NOMO-1 treated with DMSO at 0.1 percent for 48 hours (cell line): ENCODE measurements around the gene RIMKLB.
"Not testable (repeated sequence)": the region's sequence is repeated elsewhere in the genome, so short reads cannot be mapped to it uniquely, and the experiment has no call there.

Experiments
- DNase-seq: peaks from one replicate; lab custom pipeline; 2025; ENCODE audit not compliant: unreplicated experiment; lab: John Stamatoyannopoulos, UW

The RIMKLB gene

GRCh38 chr12:8816448-8817050 lies 118.8 kb downstream of the RIMKLB start:
- peak; percentile 39 for DNase-seq

- DNase-seq = no peak
These were observed 120.1 kb downstream of the RIMKLB start for GRCh38 chr12:8817856-8818255.

GRCh38 chr12:8818526-8818925 lies 120.7 kb downstream of the RIMKLB start:
- no peak for DNase-seq

GRCh38 chr12:8819666-8819980 lies 121.8 kb downstream of the RIMKLB start:
- no peak for DNase-seq

- DNase-seq = not testable (repeated sequence)
These were observed 123.1 kb downstream of the RIMKLB start for GRCh38 chr12:8820676-8821407.

GRCh38 chr12:8821591-8821990 lies 123.8 kb downstream of the RIMKLB start:
- DNase-seq = no peak

GRCh38 chr12:8822298-8822697 lies 124.5 kb downstream of the RIMKLB start, which contains the start of gene A2ML1:
A2ML1 (plus strand) TSS chr12:8822621; CDS start chr12:8822652, 31 bp downstream.
- DNase-seq = no peak

GRCh38 chr12:8823565-8824300 lies 125.9 kb downstream of the RIMKLB start:
- DNase-seq = no peak

GRCh38 chr12:8827551-8828256 lies 129.9 kb downstream of the RIMKLB start:
- DNase-seq = no peak

- DNase-seq = no peak
These were observed 130.7 kb downstream of the RIMKLB start for GRCh38 chr12:8828257-8829124.

GRCh38 chr12:8829125-8829518 lies 131.3 kb downstream of the RIMKLB start:
- DNase-seq = no peak

- DNase-seq = no peak
These were observed 131.8 kb downstream of the RIMKLB start for GRCh38 chr12:8829621-8830020.

- DNase-seq = no peak
These were observed 133.3 kb downstream of the RIMKLB start for GRCh38 chr12:8831116-8831515.

GRCh38 chr12:8832500-8832899 lies 134.7 kb downstream of the RIMKLB start:
- DNase-seq = no peak
